OCI-LY7 (cell line): Measurements from ENCODE around the gene STATH. TPM values are rescaled to one million over a fixed set of nuclear protein-coding genes. Genes with fewer than 3 reads are reported as not detected.
"Not testable (repeated sequence)": the region's sequence is repeated elsewhere in the genome, so short reads cannot be mapped to it uniquely, and the experiment has no call there.

Experiments
- BruUV-seq: library from RNA; stranded (reverse); fragments of 400-500 nt; replicated peaks from 2 replicates; lab custom pipeline; 2021; lab: Mats Ljungman, UMichigan
- CTCF ChIA-PET: fragments of 300-600 bp; sonication (Branson Sonifier 250); formaldehyde crosslinking; loops from one replicate; lab custom pipeline; 2022; ENCODE audit warnings: antibody characterized with exemption; ENCODE audit not compliant: unreplicated experiment; lab: Charles Lee
- POLR2A ChIA-PET: fragments of 300-600 bp; sonication (Branson Sonifier 250); formaldehyde crosslinking; loops from one replicate; lab custom pipeline; 2022; ENCODE audit warnings: antibody characterized with exemption; lab: Charles Lee
- DNase-seq: peaks from one replicate; pipeline ENCODE4 v3.0.0-alpha.2; 2015; ENCODE audit warnings: low spot score
- H2AFZ ChIP-seq: fragments of 200-600 bp; sonication (generic), shearing (Covaris generic); 2 replicates; pipeline ENCODE4 v1.6.1; 2014; ENCODE audit warnings: mild to moderate bottlenecking, antibody characterized with exemption, low read length, moderate library complexity
- H3K27ac ChIP-seq: fragments of 200-600 bp; sonication (generic); 2 replicates; pipeline ENCODE4 v1.5.1; 2014; ENCODE audit warnings: mixed run types, low read depth, mild to moderate bottlenecking, moderate library complexity, low read length, inconsistent platforms; ENCODE audit not compliant: poor library complexity, severe bottlenecking
- H3K36me3 ChIP-seq: fragments of 200-600 bp; sonication (generic); 2 replicates; pipeline ENCODE4 v1.6.1; 2014; ENCODE audit warnings: mild to moderate bottlenecking, antibody characterized with exemption, low read length, moderate library complexity, mixed read lengths; ENCODE audit not compliant: insufficient read depth
- H3K4me1 ChIP-seq: fragments of 200-600 bp; sonication (generic); 2 replicates; pipeline ENCODE4 v1.5.1; 2014; ENCODE audit warnings: mild to moderate bottlenecking, low read length; ENCODE audit not compliant: insufficient read depth, poor library complexity, severe bottlenecking
- H3K4me2 ChIP-seq: fragments of 200-600 bp; sonication (generic); 2 replicates; pipeline ENCODE4 v1.6.1; 2014; ENCODE audit warnings: mild to moderate bottlenecking, low read length
- H3K4me3 ChIP-seq: fragments of 200-600 bp; sonication (generic); 2 replicates; pipeline ENCODE4 v1.5.1; 2014; ENCODE audit warnings: mild to moderate bottlenecking, low read depth, low read length; ENCODE audit not compliant: poor library complexity, severe bottlenecking
- H3K79me2 ChIP-seq: fragments of 200-600 bp; sonication (generic); 2 replicates; pipeline ENCODE4 v1.6.1; 2016; ENCODE audit warnings: low read depth, mild to moderate bottlenecking, low read length, moderate library complexity, mixed read lengths; ENCODE audit not compliant: insufficient read depth
- H3K9me2 ChIP-seq: fragments of 200-600 bp; sonication (generic); 2 replicates; pipeline ENCODE4 v1.6.1; 2016; ENCODE audit warnings: mild to moderate bottlenecking, low read length, mixed read lengths; ENCODE audit not compliant: insufficient read depth
- H3K9me3 ChIP-seq: fragments of 200-600 bp; sonication (generic); 2 replicates; pipeline ENCODE4 v1.6.1; 2014; ENCODE audit warnings: mild to moderate bottlenecking, mixed run types, low read length, mixed read lengths
- H4K20me1 ChIP-seq: fragments of 200-600 bp; sonication (generic); 2 replicates; pipeline ENCODE4 v1.6.1; 2014; ENCODE audit warnings: mild to moderate bottlenecking, antibody characterized with exemption, low read length, moderate library complexity, mixed read lengths; ENCODE audit not compliant: insufficient read depth
- CTCF ChIP-seq: fragments of 200-600 bp; sonication (generic); conservative IDR thresholded peaks from 2 replicates; pipeline ENCODE4 v1.5.1; 2014; ENCODE audit warnings: mild to moderate bottlenecking, antibody characterized with exemption, low read length, moderate library complexity, mixed read lengths
- EZH2phosphoT487 ChIP-seq: fragments of 200-600 bp; sonication (generic); IDR thresholded peaks from 2 replicates; pipeline ENCODE4 v1.6.1; 2018; ENCODE audit warnings: low read depth, borderline replicate concordance, mild to moderate bottlenecking, mixed run types, antibody characterized with exemption, low read length, moderate library complexity, mixed read lengths
- intact Hi-C: fragments of 100-400 bp; cut with micrococcal nuclease; formaldehyde crosslinking; loops from one replicate; pipeline ENCODE4 v1.10.0; 2022; ENCODE audit not compliant: unreplicated experiment
- total RNA-seq, 2 experiments: library from RNA; depleted of rRNA in 1 of 2; stranded (reverse); fragments of >200 nt in 1 of 2; shearing (Covaris generic) in 1 of 2; gene quantifications; 2 replicates each; pipeline ENCODE4 v1.2.3, GENCODE V29; 2014 to 2022

The STATH gene
- total RNA-seq, 2 experiments from 2014 or later = not detected

GRCh38 chr4:70000711-70001110 is 4.9 kb downstream of the STATH start:
- BruUV-seq = no TSS peak
- CTCF ChIA-PET = no interaction called here
- intact Hi-C loops = no loop called here
- no peak overlapping the region for H2AFZ ChIP-seq
- POLR2A ChIA-PET = interaction anchor here (0.9 kb wide), 1 partner anchor 11 kb away, joined by 4 read pairs; no protein-coding TSS in a partner anchor
- no peak overlapping the region for H3K4me2 ChIP-seq
- no peaks in the 10 kb centered on the region for H3K9me3 ChIP-seq
- no peak overlapping the region for H3K27ac ChIP-seq
- TF ChIP-seq CTCF = no peak
- TF ChIP-seq EZH2phosphoT487 = no peak
- no peaks in the 10 kb centered on the region for H3K9me2 ChIP-seq
- DNase-seq = no peak
- no peak overlapping the region for H3K4me3 ChIP-seq
- H3K79me2 ChIP-seq = no peaks in the 10 kb centered on the region
- no peaks in the 10 kb centered on the region for H4K20me1 ChIP-seq
- no peaks in the 10 kb centered on the region for H3K36me3 ChIP-seq
- no peaks in the 10 kb centered on the region for H3K4me1 ChIP-seq

- POLR2A ChIA-PET = no interaction called here
- TF ChIP-seq EZH2phosphoT487 (no peak), CTCF (no peak)
- H3K4me2 ChIP-seq = no peak overlapping the region
- intact Hi-C loops = no loop called here
- no peak overlapping the region for H3K4me3 ChIP-seq
- no peaks in the 10 kb centered on the region for H3K4me1 ChIP-seq
- no peak for DNase-seq
- no peaks in the 10 kb centered on the region for H3K79me2 ChIP-seq
- H3K9me3 ChIP-seq = no peaks in the 10 kb centered on the region
- CTCF ChIA-PET = no interaction called here
- no peaks in the 10 kb centered on the region for H3K36me3 ChIP-seq
- no peaks in the 10 kb centered on the region for H3K9me2 ChIP-seq
- H2AFZ ChIP-seq = no peak overlapping the region
- no peak overlapping the region for H3K27ac ChIP-seq
- no TSS peak for BruUV-seq
- H4K20me1 ChIP-seq = no peaks in the 10 kb centered on the region
These were observed 6.7 kb downstream of the STATH start for GRCh38 chr4:70002507-70002906.

- H3K4me2 ChIP-seq = no peak overlapping the region
- intact Hi-C loops = no loop called here
- POLR2A ChIA-PET = no interaction called here
- TF ChIP-seq EZH2phosphoT487 = no peak
- TF ChIP-seq CTCF = no peak
- H2AFZ ChIP-seq = no peak overlapping the region
- no peak overlapping the region for H3K4me3 ChIP-seq
- H3K9me3 ChIP-seq = no peaks in the 10 kb centered on the region
- no peaks in the 10 kb centered on the region for H3K4me1 ChIP-seq
- no peaks in the 10 kb centered on the region for H3K36me3 ChIP-seq
- no peak overlapping the region for H3K27ac ChIP-seq
- DNase-seq = no peak
- no peaks in the 10 kb centered on the region for H3K9me2 ChIP-seq
- H4K20me1 ChIP-seq = no peaks in the 10 kb centered on the region
- CTCF ChIA-PET = no interaction called here
- H3K79me2 ChIP-seq = no peaks in the 10 kb centered on the region
- BruUV-seq = no TSS peak
These were observed 13.0 kb downstream of the STATH start for GRCh38 chr4:70008771-70009170.

GRCh38 chr4:70019006-70019405 is 23.2 kb downstream of the STATH start:
- H3K27ac ChIP-seq, H3K4me3 ChIP-seq, H2AFZ ChIP-seq, H3K36me3 ChIP-seq, H3K4me1 ChIP-seq, POLR2A ChIA-PET, intact Hi-C loops, H3K9me2 ChIP-seq, CTCF ChIA-PET, H3K9me3 ChIP-seq, H3K4me2 ChIP-seq, DNase-seq, BruUV-seq, H4K20me1 ChIP-seq, H3K79me2 ChIP-seq: not testable (repeated sequence)
